Naive B cell (primary cell): ENCODE results near the gene CPHXL2. TPM values are rescaled to one million over a fixed set of nuclear protein-coding genes. Genes with fewer than 3 reads are reported as not detected.

Source experiments
- ATAC-seq, 2 donors: fragments of 150-1000 bp; cut with Tn5 transposase; 2 replicates each; pipeline ENCODE4 v1.10.0; 2021; ENCODE audit warnings: low read depth in 2 of 2, mild to moderate bottlenecking in 2 of 2, moderate library complexity in 2 of 2
- DNase-seq: peaks from one replicate; pipeline ENCODE4 v3.0.0; 2022
- H3K27ac Mint-ChIP-seq, 6 donors: one replicate each; pipeline ENCODE4 v1.8.0; 2020 to 2022; ENCODE audit warnings: mild to moderate bottlenecking in 6 of 6, mixed read lengths in 6 of 6, moderate library complexity in 5 of 6, inconsistent platforms in 2 of 6
- H3K27me3 Mint-ChIP-seq, 3 donors: one replicate each; pipeline ENCODE4 v1.8.0; 2021 to 2022; ENCODE audit warnings: mixed read lengths in 3 of 3, mild to moderate bottlenecking in 1 of 3
- H3K36me3 Mint-ChIP-seq, 2 donors: one replicate each; pipeline ENCODE4 v1.8.0; 2020 to 2022; ENCODE audit warnings: mixed read lengths in 2 of 2, inconsistent platforms in 1 of 2, mild to moderate bottlenecking in 1 of 2
- H3K4me1 Mint-ChIP-seq, 3 donors: one replicate each; pipeline ENCODE4 v1.8.0; 2020 to 2022; ENCODE audit warnings: mixed read lengths in 3 of 3, inconsistent platforms in 1 of 3, mild to moderate bottlenecking in 1 of 3, moderate library complexity in 1 of 3
- H3K4me3 Mint-ChIP-seq, 8 donors: one replicate each; pipeline ENCODE4 v1.8.0; 2020 to 2022; ENCODE audit warnings: mild to moderate bottlenecking in 8 of 8, mixed read lengths in 8 of 8, moderate library complexity in 8 of 8, inconsistent platforms in 2 of 8
- H3K9me3 Mint-ChIP-seq, 7 donors: one replicate each; pipeline ENCODE4 v1.8.0; 2020 to 2022; ENCODE audit warnings: mixed read lengths in 7 of 7, mild to moderate bottlenecking in 5 of 7, inconsistent platforms in 2 of 7, moderate library complexity in 1 of 7
- polyA plus RNA-seq, 6 donors: library from polyadenylated mRNA; unstranded; fragments of 300-500 nt; fragmentation: Illumina TruSeq; gene quantifications; one replicate each; pipeline ENCODE4 v1.2.3, GENCODE V29; 2021; ENCODE audit warnings: low read depth in 6 of 6

The CPHXL2 gene
- polyA plus RNA-seq, 6 donors from 2014 or later, result not detected

DNA sequence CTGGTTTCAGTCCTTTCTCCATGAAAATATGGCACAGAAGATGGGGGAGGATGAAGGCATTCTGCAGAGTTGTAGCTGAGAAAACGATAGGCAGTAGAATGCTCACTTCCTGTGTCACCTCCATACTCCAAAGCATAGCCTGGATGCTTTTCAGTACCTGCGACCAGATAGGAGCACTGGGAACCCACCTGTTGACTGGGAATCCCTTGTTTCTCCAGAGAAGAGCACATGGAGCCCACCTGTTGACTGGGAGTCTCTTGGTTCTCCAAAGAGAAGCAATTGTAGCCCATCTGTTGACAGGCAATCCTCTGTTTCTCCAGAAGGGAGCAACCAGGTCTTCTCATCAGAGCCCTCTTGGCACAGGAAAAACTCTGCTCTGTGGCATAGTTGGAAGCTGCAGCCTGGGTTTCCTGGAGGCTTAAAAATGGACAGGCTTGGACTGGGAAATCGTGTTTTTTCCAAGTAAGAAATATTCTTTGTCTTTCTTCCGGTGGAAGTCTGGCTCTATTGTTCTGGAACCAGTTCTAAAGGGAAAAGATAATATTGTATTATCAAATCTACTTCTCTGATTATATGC lies 16.0 kb downstream of the CPHXL2 start:
- Mint-ChIP-seq H3K36me3 (peaks cover 9 to 16% of the 10 kb centered on the region in 2 donors), H3K27ac (no peak overlapping the region), H3K27me3 (no peaks in the 10 kb centered on the region), H3K4me1 (peaks cover 2 to 9% (median 5%) of the 10 kb centered on the region in 3 donors), H3K4me3 (no peak overlapping the region), H3K9me3 (no peaks in the 10 kb centered on the region)
- ATAC-seq, result no peak
- DNase-seq, result no peak

DNA sequence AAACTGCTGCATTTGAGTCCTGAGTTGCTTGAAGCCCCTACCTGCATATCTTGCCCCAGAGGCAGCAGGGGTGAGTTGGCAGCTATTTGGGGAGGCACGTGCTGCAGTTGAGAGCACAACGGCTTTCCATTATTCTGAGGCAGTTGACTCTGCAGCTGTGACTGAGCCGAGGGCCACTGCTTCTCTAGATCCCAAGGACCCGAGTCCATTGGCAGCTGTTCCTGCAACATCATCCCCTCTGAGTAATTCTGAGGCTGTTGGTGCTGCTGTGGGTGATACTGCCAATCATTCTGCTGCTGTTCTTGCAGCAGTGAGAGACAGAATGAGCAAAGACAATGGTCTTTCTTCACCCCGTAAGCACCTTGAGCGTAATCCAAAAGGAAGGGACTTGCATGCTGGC lies 16.5 kb downstream of the CPHXL2 start:
- Mint-ChIP-seq H3K27me3 (no peaks in the 10 kb centered on the region), H3K27ac (peak overlapping the region in 2 of 6 donors; percentile 13 to 38)
- ATAC-seq, result no peak

DNA sequence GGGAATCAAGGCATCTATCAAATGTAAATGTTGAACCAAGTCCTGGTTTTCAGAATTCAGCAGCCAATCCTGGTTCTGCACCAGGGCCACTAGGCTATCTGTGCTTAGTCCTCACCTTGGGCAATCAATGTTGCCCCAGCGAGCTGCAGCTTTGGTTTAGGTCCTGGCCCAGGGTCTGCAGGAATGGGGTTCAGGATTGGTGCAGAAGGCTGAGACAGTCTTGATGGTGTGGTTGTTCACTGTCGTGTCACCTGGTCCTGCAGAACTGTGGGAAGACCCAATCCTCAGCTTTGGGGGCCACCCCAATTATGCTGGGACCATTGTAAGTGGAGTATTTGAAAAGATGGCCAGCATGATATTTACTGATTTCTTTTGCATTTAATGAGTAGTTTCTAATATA lies 18.6 kb downstream of the CPHXL2 start:
- H3K36me3 Mint-ChIP-seq, result peaks cover 21 to 22% of the 10 kb centered on the region in 2 donors
- no peaks in the 10 kb centered on the region for H3K27me3 Mint-ChIP-seq
- H3K4me1 Mint-ChIP-seq, result peaks cover 14 to 21% (median 19%) of the 10 kb centered on the region in 3 donors
- no peaks in the 10 kb centered on the region for H3K9me3 Mint-ChIP-seq
- no peak for DNase-seq
- ATAC-seq, result no peak
- H3K27ac Mint-ChIP-seq, result no peak overlapping the region
- peak overlapping the region in 1 of 8 donors; percentile 60 for H3K4me3 Mint-ChIP-seq

More for the DNA sequence above, 16.5 kb downstream of the CPHXL2 start:
- peaks cover 12 to 16% of the 10 kb centered on the region in 2 donors for H3K36me3 Mint-ChIP-seq
- no peaks in the 10 kb centered on the region for H3K9me3 Mint-ChIP-seq
- H3K4me1 Mint-ChIP-seq, result peaks cover 2 to 10% (median 5%) of the 10 kb centered on the region in 3 donors
- no peak for DNase-seq
- no peak overlapping the region for H3K4me3 Mint-ChIP-seq

DNA sequence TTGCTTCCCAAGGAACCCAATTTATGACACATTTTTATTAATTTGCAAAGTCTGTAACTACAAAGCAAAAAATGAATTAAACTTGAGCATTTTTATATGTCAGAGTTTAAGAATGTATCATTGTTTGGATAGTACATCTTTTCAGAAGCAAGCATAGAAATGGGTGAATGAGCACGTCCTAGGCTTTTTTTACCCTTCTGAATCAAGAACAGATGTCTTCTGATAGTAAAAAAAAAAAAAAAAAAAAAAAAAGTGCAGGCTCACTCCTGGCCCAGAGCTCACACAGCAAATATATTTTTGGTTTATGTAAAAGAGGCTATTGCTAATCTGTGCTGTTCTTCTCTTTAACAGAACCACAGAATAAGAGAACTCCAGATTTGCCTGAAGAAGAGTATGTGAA lies 22.9 kb downstream of the CPHXL2 start:
- ATAC-seq, result no peak
- no peak for DNase-seq
- peak overlapping the region in 5 of 6 donors; percentile 8 to 85 (median 16) for H3K27ac Mint-ChIP-seq

DNA sequence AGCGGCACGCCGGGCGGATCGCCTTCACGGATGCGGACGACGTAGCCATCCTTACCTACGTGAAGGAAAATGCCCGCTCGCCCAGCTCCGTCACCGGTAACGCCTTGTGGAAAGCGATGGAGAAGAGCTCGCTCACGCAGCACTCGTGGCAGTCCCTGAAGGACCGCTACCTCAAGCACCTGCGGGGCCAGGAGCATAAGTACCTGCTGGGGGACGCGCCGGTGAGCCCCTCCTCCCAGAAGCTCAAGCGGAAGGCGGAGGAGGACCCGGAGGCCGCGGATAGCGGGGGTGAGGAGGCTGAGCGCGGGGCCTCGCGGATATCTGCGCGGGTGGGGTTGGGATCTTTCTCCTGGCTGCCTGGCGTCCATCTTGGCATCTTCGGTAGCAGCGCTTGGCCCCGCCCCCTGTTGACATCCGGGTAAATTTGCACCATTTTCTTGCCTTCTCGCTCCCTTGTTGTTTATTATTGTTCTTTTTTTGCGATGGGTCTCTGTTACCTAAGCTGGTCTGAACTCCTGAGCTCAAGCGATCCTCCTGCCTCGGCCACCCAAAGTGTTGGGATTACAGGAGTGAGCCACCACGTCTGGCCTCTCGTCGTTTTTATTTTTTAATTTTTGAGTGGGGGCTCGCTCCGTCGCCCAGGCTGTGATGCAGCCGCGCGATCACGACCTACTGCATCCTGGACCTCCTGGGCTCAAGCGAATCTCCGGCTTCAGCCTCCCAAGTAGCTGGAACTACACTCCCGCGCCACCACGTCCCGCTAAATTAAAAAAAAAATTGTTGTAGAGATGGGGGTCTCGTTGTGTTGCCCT lies 28.3 kb downstream of the CPHXL2 start:
- Mint-ChIP-seq H3K27ac (peak overlapping the region; percentile 95 to 99 (median 98)), H3K27me3 (no peaks in the 10 kb centered on the region), H3K36me3 (peaks cover 0 to 14% of the 10 kb centered on the region in 2 donors), H3K4me3 (peak overlapping the region; percentile 97 to 100 (median 98)), H3K4me1 (peaks cover 48 to 78% (median 58%) of the 10 kb centered on the region in 3 donors), H3K9me3 (no peaks in the 10 kb centered on the region)
- peak; percentile 81 for DNase-seq
- ATAC-seq, result peak; percentile 41 to 43

More for the DNA sequence above, 22.9 kb downstream of the CPHXL2 start:
- H3K4me1 Mint-ChIP-seq, result peaks cover 47 to 53% (median 52%) of the 10 kb centered on the region in 3 donors
- no peaks in the 10 kb centered on the region for H3K27me3 Mint-ChIP-seq
- H3K36me3 Mint-ChIP-seq, result peaks cover 21 to 22% of the 10 kb centered on the region in 2 donors
- H3K9me3 Mint-ChIP-seq, result no peaks in the 10 kb centered on the region
- peak overlapping the region in 1 of 8 donors; percentile 15 for H3K4me3 Mint-ChIP-seq

DNA sequence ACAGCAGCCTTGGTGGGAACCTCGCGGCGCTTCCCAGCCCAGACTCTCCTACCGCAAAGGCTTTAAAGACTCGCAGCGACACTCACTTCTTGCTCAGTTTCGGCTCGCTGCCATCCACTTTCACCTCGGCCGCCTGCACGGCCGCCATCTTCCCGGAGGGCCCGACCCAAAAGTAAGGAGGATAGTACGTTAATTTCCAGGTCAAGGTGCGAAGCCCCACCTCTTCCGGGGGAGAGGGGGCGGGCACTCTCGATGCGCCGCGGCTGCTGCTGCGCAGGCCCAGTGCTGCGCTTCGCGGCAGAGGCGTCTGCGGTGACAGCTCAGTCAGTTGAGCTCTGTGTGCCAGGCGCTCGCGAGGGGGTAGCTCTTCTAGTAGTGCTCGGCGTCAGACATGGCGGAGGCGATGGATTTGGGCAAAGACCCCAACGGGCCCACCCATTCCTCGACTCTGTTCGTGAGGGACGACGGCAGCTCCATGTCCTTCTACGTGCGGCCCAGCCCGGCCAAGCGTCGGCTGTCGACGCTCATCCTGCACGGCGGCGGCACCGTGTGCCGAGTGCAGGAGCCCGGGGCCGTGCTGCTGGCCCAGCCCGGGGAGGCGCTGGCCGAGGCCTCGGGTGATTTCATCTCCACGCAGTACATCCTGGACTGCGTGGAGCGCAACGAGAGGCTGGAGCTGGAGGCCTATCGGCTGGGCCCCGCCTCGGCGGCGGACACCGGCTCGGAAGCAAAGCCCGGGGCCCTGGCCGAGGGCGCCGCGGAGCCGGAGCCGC lies 29.1 kb downstream of the CPHXL2 start, which contains the start of the genes KARS1 and TERF2IP:
Gene KARS1, minus strand, starts transcription at position 174 of the 773 bp plus-strand sequence. Its CDS starts 26 bp downstream, at position 148.
Gene TERF2IP, plus strand, starts transcription at position 282 of the 773 bp plus-strand sequence. Its CDS starts 110 bp downstream, at position 392.
- peak; percentile 83 to 86 for ATAC-seq
- DNase-seq, result peak; percentile 93
- peaks cover 43 to 72% (median 51%) of the 10 kb centered on the region in 3 donors for H3K4me1 Mint-ChIP-seq
- no peaks in the 10 kb centered on the region for H3K9me3 Mint-ChIP-seq
- H3K36me3 Mint-ChIP-seq, result peaks cover 0 to 14% of the 10 kb centered on the region in 2 donors
- peak within 1 kb of the TSS; percentile 96 to 99 (median 98) for H3K27ac Mint-ChIP-seq
- no peaks in the 10 kb centered on the region for H3K27me3 Mint-ChIP-seq
- H3K4me3 Mint-ChIP-seq, result peak within 1 kb of the TSS; percentile 97 to 100 (median 98)

DNA sequence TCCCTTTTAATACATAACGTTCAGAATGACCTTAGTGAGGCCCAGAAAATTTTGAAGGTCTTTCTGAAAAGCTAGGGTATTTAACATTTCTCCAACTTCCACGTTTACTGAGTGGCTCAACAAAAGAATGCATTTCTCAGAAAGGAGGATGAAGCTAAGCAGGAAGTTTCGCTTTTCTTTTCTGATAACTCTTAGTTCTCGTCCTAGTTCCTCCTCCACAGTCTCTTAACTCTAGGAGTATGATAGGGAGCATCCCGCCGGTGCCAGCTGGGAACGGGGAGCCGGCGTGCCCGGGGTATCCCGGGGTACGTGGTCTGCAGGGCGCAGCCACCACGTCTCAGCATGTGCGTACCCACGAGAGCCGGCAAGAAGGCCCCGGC lies 29.7 kb downstream of the CPHXL2 start:
- Mint-ChIP-seq H3K27me3 (no peaks in the 10 kb centered on the region), H3K36me3 (peaks cover 0 to 14% of the 10 kb centered on the region in 2 donors)

DNA sequence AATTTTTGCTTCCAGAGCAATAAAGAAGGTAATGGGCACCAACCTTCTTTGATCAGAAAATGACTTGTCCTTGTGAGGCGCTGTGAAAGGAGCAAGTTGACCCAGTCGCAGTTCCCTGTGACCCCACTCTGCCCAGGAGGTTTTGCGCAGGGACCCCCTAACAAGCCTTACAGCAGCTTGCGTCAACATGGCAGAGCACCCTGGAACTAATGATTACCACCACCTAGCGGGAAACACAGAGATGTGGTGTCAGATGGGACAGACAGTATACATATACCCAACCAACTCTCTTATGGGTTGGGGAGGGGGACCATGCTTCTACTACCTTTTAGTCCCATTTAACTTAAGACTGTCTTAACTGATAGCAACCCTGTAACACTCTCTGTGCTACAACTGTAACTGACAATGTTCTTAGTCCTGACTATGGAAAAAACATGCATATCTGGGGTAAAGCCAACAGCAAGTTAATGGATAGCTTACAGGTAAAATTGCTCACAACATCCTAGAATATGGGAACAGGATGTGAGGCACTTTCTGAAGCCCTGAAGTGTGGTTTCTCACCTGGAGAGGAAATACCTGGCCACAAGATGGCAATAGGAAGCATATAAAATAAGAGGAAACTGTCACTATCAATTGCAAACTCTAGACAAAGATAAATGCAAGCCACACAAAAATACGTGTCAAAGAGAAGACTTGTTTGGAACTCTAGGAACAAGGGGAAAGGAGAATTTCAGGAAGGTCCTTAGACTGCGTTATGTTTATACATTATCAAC lies 32.4 kb downstream of the CPHXL2 start:
- no peaks in the 10 kb centered on the region for H3K27me3 Mint-ChIP-seq
- peaks cover 19 to 48% (median 34%) of the 10 kb centered on the region in 3 donors for H3K4me1 Mint-ChIP-seq
- H3K36me3 Mint-ChIP-seq, result peaks cover 0 to 14% of the 10 kb centered on the region in 2 donors
- H3K4me3 Mint-ChIP-seq, result peak overlapping the region in 6 of 8 donors; percentile 2 to 91 (median 56)
- peak overlapping the region in 4 of 6 donors; percentile 12 to 69 (median 62) for H3K27ac Mint-ChIP-seq
- H3K9me3 Mint-ChIP-seq, result no peaks in the 10 kb centered on the region
- no peak for DNase-seq
- ATAC-seq, result no peak

More for the DNA sequence above, 29.7 kb downstream of the CPHXL2 start:
- H3K9me3 Mint-ChIP-seq, result no peaks in the 10 kb centered on the region
- peak overlapping the region; percentile 96 to 99 (median 98) for H3K27ac Mint-ChIP-seq
- no peak for DNase-seq
- peak overlapping the region; percentile 97 to 100 (median 98) for H3K4me3 Mint-ChIP-seq
- peaks cover 39 to 72% (median 45%) of the 10 kb centered on the region in 3 donors for H3K4me1 Mint-ChIP-seq
- ATAC-seq, result peak; percentile 10 to 12

DNA sequence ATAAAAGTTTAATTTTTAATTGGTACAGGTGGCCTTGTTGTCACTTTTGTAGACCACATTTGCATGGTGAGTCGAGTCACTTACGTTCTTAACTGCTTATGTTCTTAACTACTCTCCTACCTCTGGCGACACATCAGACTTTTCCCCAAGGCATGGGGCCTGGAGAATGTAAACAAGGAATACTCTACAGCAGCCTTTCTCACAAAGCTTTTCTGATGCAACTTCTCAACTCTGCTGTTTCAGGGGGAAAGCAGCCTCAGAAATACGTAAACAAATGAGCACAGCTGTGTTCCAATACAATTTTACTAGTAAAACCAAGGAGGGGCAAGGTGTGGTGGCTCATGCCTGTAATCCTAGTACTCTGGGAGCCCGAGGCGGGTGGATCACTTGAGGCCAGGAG lies 36.2 kb downstream of the CPHXL2 start:
- Mint-ChIP-seq H3K36me3 (peaks cover 10 to 35% of the 10 kb centered on the region in 2 donors), H3K27ac (peak overlapping the region in 2 of 6 donors; percentile 49 to 61), H3K27me3 (no peaks in the 10 kb centered on the region), H3K4me3 (no peak overlapping the region), H3K9me3 (no peaks in the 10 kb centered on the region), H3K4me1 (peaks cover 26 to 34% (median 32%) of the 10 kb centered on the region in 3 donors)
- DNase-seq (no peak), ATAC-seq (no peak)

DNA sequence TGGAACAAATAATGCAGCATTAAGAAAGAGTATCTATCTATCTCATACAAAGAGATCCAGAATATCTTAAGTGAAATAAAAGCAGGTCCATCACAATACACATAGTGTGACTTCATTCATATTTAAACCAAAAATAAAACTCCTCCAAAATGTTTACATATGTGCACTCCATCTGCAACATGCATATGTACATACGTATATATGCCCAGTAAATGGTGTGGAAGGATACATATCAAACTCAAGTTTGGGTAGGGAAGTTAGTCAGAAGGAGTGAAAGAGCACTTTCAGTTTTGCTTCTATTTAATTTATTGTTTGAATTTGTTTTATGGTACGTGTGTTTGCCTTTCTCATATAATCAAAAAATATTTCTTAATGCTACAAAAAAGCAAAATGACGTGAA lies 41.8 kb downstream of the CPHXL2 start:
- DNase-seq (no peak), ATAC-seq (no peak)
- Mint-ChIP-seq H3K4me3 (no peak overlapping the region), H3K9me3 (no peaks in the 10 kb centered on the region), H3K4me1 (peaks cover 3 to 15% (median 6%) of the 10 kb centered on the region in 3 donors), H3K27me3 (no peaks in the 10 kb centered on the region), H3K27ac (no peak overlapping the region), H3K36me3 (peaks cover 28 to 42% of the 10 kb centered on the region in 2 donors)

DNA sequence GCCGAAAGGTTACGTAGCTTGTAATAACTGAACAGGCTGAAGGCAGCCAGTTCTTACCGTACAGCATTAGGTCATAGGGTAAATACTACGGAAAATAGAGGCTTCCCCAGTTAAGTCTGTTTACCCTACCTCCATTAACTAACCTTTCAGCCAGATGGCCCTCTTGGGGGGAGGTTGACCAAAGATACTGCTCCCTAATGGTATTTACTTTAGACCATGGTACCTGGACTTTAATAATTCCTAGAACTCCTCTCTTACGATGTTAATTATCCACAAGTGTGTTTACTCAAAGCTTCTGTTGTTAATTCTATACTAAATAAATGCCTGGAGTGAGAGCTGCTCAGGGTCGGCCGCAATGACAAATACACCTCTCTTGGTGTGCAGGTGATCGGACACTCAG lies 44.0 kb downstream of the CPHXL2 start:
- H3K9me3 Mint-ChIP-seq, result no peaks in the 10 kb centered on the region
- peaks cover 33 to 41% of the 10 kb centered on the region in 2 donors for H3K36me3 Mint-ChIP-seq
- DNase-seq (no peak), ATAC-seq (no peak)
- no peaks in the 10 kb centered on the region for H3K27me3 Mint-ChIP-seq
- H3K27ac Mint-ChIP-seq, result no peak overlapping the region
- H3K4me1 Mint-ChIP-seq, result peaks cover 0 to 11% (median 9%) of the 10 kb centered on the region in 3 donors
- H3K4me3 Mint-ChIP-seq, result no peak overlapping the region

DNA sequence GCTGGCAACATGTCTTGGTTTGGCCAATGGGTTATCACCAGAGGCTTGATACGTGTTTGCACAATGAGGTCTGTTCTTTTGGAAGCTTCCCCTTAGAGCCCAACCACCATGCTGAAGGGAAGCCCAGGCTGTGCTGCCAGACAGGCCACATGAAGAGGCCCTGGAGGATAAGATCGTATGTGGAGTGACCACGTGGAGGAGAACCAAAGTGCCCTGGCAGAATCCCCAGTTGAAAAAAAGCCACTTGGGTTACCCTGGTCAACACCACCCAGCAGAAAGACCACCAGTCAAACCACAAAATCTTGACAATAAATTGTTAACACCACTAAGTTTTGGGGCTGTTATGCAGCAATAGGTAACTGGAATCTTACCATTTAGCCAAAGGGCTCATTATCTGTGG lies 46.8 kb downstream of the CPHXL2 start:
- ATAC-seq, result no peak
- Mint-ChIP-seq H3K9me3 (no peaks in the 10 kb centered on the region), H3K27ac (no peak overlapping the region), H3K36me3 (peaks cover 23 to 29% of the 10 kb centered on the region in 2 donors), H3K27me3 (no peaks in the 10 kb centered on the region), H3K4me3 (no peak overlapping the region), H3K4me1 (peaks cover 0 to 6% (median 5%) of the 10 kb centered on the region in 3 donors)
- no peak for DNase-seq
